H1 (cell line): ENCODE data around the gene MYLK. TPM values are rescaled to one million over a fixed set of nuclear protein-coding genes. Genes with fewer than 3 reads are reported as not detected.

Experiments used
- CEBPB ChIP-seq: IDR thresholded peaks from 2 replicates; pipeline ENCODE4 v1.6.1; 2012; ENCODE audit warnings: low read depth, low read length
- GABPA ChIP-seq: IDR thresholded peaks from 2 replicates; pipeline ENCODE4 v1.6.1; 2011; ENCODE audit warnings: mild to moderate bottlenecking, low read length, moderate library complexity, borderline replicate concordance; ENCODE audit not compliant: insufficient read depth
- HDAC2 ChIP-seq, 2 experiments: fragments of 300-600 bp in 1 of 2; sonication (generic) in 1 of 2; IDR thresholded peaks; 2 replicates each; pipeline ENCODE4 v1.6.1; 2011 to 2012; ENCODE audit warnings: low read depth in 2 of 2, low read length in 2 of 2, mild to moderate bottlenecking in 2 of 2, moderate library complexity in 2 of 2, borderline replicate concordance in 1 of 2, inconsistent platforms in 1 of 2
- polyA plus RNA-seq, 7 experiments: library from polyadenylated mRNA; depleted of rRNA in 3 of 7; stranded (reverse) in 5 of 7; unstranded in 2 of 7; fragments of >200 nt in 5 of 7; fragments of 200-250 nt in 2 of 7; gene quantifications; 1 replicate in 5 of 7; 2 replicates in 1 of 7; 4 replicates in 1 of 7; pipeline versions ENCODE4 v1.2.1 to v1.2.3, GENCODE V29; 2011 to 2013; ENCODE audit warnings: missing spikeins in 2 of 7, mixed read lengths in 2 of 7
- total RNA-seq: library from RNA; stranded (reverse); fragmentation: NEBNext Ultra II Directional; extraction: Animal tissue kit (Norgen Biotek cat#: 25700); gene quantifications from 2 replicates; pipeline ENCODE4 v1.2.1, GENCODE V29; 2021
- TF ChIP-seq, protein P1 (sequence below): fragments of 300-600 bp; sonication (generic); IDR thresholded peaks from 2 replicates; pipeline ENCODE4 v1.7.1; 2012; ENCODE audit warnings: low read length, moderate library complexity, mild to moderate bottlenecking, inconsistent platforms; ENCODE audit not compliant: insufficient replicate concordance
- TF ChIP-seq, protein P2 (sequence below): IDR thresholded peaks from 2 replicates; pipeline ENCODE4 v1.6.1; 2011; ENCODE audit warnings: low read length, improper control_type of control experiment

MYLK gene
- total and polyA plus RNA-seq, 2 of the 8 experiments (the other 6 are each of a cell fraction or from before 2014, with no cell fraction given) = 11.6 to 21.3 TPM

DNA sequence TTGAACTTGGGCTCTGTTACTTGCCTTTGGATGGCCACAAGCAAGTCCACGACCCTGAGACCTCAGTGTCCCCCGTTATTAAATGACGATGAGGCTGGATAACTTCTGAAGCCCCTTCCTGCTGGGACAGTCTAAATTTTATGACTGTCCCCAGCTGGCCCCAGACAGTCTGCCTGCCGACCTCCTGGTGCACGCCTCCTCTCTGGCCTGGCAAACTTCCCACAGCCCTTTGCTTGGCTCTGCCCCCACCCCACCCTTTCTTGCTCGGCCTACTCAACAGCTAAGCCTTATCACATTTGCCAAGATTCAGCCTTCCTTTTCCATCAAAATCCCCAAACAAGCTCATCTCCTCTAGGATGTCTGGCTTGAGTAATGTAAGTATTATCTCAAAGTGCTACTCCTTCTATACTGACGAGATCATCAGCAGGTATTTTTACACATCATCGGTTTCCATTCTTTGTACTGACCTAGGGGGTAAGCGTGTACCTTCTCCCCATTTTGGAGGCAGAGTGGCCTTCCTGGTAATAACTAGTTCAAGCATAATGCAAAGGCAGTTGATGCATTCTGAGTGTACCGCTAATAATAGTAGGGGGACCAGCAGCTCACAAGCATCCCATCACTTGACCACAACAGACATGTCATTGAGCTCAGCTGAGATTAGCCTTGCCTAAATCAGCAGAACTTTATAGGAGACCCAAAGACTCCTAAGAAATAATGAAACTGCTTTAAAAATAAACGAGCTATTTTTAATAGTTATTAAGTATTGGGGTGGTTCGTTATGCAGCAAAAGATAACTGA, 178.4 kb downstream of the MYLK start (continued):
- TF ChIP-seq, protein P1, sequence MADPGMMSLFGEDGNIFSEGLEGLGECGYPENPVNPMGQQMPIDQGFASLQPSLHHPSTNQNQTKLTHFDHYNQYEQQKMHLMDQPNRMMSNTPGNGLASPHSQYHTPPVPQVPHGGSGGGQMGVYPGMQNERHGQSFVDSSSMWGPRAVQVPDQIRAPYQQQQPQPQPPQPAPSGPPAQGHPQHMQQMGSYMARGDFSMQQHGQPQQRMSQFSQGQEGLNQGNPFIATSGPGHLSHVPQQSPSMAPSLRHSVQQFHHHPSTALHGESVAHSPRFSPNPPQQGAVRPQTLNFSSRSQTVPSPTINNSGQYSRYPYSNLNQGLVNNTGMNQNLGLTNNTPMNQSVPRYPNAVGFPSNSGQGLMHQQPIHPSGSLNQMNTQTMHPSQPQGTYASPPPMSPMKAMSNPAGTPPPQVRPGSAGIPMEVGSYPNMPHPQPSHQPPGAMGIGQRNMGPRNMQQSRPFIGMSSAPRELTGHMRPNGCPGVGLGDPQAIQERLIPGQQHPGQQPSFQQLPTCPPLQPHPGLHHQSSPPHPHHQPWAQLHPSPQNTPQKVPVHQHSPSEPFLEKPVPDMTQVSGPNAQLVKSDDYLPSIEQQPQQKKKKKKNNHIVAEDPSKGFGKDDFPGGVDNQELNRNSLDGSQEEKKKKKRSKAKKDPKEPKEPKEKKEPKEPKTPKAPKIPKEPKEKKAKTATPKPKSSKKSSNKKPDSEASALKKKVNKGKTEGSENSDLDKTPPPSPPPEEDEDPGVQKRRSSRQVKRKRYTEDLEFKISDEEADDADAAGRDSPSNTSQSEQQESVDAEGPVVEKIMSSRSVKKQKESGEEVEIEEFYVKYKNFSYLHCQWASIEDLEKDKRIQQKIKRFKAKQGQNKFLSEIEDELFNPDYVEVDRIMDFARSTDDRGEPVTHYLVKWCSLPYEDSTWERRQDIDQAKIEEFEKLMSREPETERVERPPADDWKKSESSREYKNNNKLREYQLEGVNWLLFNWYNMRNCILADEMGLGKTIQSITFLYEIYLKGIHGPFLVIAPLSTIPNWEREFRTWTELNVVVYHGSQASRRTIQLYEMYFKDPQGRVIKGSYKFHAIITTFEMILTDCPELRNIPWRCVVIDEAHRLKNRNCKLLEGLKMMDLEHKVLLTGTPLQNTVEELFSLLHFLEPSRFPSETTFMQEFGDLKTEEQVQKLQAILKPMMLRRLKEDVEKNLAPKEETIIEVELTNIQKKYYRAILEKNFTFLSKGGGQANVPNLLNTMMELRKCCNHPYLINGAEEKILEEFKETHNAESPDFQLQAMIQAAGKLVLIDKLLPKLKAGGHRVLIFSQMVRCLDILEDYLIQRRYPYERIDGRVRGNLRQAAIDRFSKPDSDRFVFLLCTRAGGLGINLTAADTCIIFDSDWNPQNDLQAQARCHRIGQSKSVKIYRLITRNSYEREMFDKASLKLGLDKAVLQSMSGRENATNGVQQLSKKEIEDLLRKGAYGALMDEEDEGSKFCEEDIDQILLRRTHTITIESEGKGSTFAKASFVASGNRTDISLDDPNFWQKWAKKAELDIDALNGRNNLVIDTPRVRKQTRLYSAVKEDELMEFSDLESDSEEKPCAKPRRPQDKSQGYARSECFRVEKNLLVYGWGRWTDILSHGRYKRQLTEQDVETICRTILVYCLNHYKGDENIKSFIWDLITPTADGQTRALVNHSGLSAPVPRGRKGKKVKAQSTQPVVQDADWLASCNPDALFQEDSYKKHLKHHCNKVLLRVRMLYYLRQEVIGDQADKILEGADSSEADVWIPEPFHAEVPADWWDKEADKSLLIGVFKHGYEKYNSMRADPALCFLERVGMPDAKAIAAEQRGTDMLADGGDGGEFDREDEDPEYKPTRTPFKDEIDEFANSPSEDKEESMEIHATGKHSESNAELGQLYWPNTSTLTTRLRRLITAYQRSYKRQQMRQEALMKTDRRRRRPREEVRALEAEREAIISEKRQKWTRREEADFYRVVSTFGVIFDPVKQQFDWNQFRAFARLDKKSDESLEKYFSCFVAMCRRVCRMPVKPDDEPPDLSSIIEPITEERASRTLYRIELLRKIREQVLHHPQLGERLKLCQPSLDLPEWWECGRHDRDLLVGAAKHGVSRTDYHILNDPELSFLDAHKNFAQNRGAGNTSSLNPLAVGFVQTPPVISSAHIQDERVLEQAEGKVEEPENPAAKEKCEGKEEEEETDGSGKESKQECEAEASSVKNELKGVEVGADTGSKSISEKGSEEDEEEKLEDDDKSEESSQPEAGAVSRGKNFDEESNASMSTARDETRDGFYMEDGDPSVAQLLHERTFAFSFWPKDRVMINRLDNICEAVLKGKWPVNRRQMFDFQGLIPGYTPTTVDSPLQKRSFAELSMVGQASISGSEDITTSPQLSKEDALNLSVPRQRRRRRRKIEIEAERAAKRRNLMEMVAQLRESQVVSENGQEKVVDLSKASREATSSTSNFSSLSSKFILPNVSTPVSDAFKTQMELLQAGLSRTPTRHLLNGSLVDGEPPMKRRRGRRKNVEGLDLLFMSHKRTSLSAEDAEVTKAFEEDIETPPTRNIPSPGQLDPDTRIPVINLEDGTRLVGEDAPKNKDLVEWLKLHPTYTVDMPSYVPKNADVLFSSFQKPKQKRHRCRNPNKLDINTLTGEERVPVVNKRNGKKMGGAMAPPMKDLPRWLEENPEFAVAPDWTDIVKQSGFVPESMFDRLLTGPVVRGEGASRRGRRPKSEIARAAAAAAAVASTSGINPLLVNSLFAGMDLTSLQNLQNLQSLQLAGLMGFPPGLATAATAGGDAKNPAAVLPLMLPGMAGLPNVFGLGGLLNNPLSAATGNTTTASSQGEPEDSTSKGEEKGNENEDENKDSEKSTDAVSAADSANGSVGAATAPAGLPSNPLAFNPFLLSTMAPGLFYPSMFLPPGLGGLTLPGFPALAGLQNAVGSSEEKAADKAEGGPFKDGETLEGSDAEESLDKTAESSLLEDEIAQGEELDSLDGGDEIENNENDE = no peak
- TF ChIP-seq, protein P2, sequence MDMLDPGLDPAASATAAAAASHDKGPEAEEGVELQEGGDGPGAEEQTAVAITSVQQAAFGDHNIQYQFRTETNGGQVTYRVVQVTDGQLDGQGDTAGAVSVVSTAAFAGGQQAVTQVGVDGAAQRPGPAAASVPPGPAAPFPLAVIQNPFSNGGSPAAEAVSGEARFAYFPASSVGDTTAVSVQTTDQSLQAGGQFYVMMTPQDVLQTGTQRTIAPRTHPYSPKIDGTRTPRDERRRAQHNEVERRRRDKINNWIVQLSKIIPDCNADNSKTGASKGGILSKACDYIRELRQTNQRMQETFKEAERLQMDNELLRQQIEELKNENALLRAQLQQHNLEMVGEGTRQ = no peak
- no peak for TF ChIP-seq HDAC2 (IDR thresholded peaks at IDR 0.05; ENCODE audit: borderline replicate concordance in 1 of 2, low read depth in 2 of 2, low read length in 2 of 2)
- TF ChIP-seq CEBPB = no peak
- no peak for TF ChIP-seq GABPA
- TF ChIP-seq, all 59 proteins: peak for 0
